HepG2 (cell line): Measurements from ENCODE around the gene CD302. TPM values are rescaled to one million over a fixed set of nuclear protein-coding genes. Genes with fewer than 3 reads are reported as not detected.

Source experiments
- ATAC-seq: fragments of 200-7000 bp; cut with Tn5 transposase; 3 replicates; pipeline ENCODE4 v1.9.1; 2020; ENCODE audit warnings: mild to moderate bottlenecking, moderate library complexity
- BruUV-seq: library from RNA; stranded (reverse); fragments of 400-500 nt; replicated peaks from 2 replicates; lab custom pipeline; 2021; lab: Mats Ljungman, UMichigan
- CTCF ChIA-PET: fragments of 300-600 bp; formaldehyde crosslinking; extraction: SDS; loops from one replicate; lab custom pipeline; 2021; ENCODE audit warnings: low total read pairs, inconsistent platforms, low intra/inter-chr PET ratio; lab: Yijun Ruan, JAX
- POLR2A ChIA-PET: fragments of 350-600 bp; sonication (Branson Sonifier 250); formaldehyde crosslinking; loops from one replicate; lab custom pipeline; 2020; ENCODE audit warnings: antibody characterized with exemption, inconsistent platforms; lab: Yijun Ruan, JAX
- DNase-seq: peaks from one replicate; pipeline ENCODE4 v3.0.0-alpha.2; 2015; ENCODE audit warnings: low spot score
- FAIRE-seq: peaks from 3 replicates; lab custom pipeline; 2011; peaks lifted over from hg19 to GRCh38; lab: Jason Lieb, UNC
- H2AFZ ChIP-seq: one replicate; pipeline ENCODE4 v1.6.1; 2011; ENCODE audit warnings: low read length, inconsistent platforms
- H3K27ac ChIP-seq: fragments of 300-600 bp; 3 replicates; pipeline ENCODE4 v1.8.0; 2011; ENCODE audit warnings: mixed run types, mild to moderate bottlenecking, mixed read lengths, low read length, inconsistent platforms; ENCODE audit not compliant: insufficient read depth; ENCODE audit errors: extremely low read length
- H3K27me3 ChIP-seq, 2 experiments: fragments of 200-600 bp in 1 of 2; 2 replicates in 1 of 2; 3 replicates in 1 of 2; pipeline versions ENCODE4 v1.6.0 to v1.8.0; 2011; ENCODE audit warnings: low read length in 2 of 2, mild to moderate bottlenecking in 2 of 2, moderate library complexity in 2 of 2, inconsistent platforms in 1 of 2; ENCODE audit not compliant: insufficient read depth in 2 of 2, control insufficient read depth in 1 of 2
- H3K36me3 ChIP-seq, 2 experiments: fragments of 200-600 bp in 1 of 2; replicated peaks in 1 of 2; 2 replicates in 1 of 2; 3 replicates in 1 of 2; pipeline versions ENCODE4 v1.5.1 to v1.8.0; 2011; ENCODE audit warnings: low read length in 2 of 2, inconsistent platforms in 1 of 2; ENCODE audit not compliant: insufficient read depth in 2 of 2, control insufficient read depth in 1 of 2
- H3K4me1 ChIP-seq: 2 replicates; pipeline ENCODE4 v1.5.1; 2012; ENCODE audit warnings: low read length, inconsistent platforms; ENCODE audit not compliant: insufficient read depth
- H3K4me2 ChIP-seq: 2 replicates; pipeline ENCODE4 v1.6.0; 2011; ENCODE audit warnings: low read depth, low read length, inconsistent platforms
- H3K4me3 ChIP-seq, 3 experiments: fragments of 200-600 bp in 1 of 3; sonication (generic), shearing (Covaris generic) in 1 of 3; replicated peaks in 1 of 3; 2 replicates each; pipeline ENCODE4 v1.5.1; 2011 to 2016; ENCODE audit warnings: low read length in 3 of 3, inconsistent platforms in 2 of 3, low read depth in 2 of 3, mild to moderate bottlenecking in 2 of 3, control low read depth in 1 of 3, mixed read lengths in 1 of 3; ENCODE audit not compliant: insufficient read depth in 1 of 3
- H3K79me2 ChIP-seq: one replicate; pipeline ENCODE4 v1.6.1; 2011; ENCODE audit warnings: low read length, inconsistent platforms; ENCODE audit not compliant: insufficient read depth
- H3K9ac ChIP-seq: 2 replicates; pipeline ENCODE4 v1.6.0; 2011; ENCODE audit warnings: mild to moderate bottlenecking, low read depth, low read length, inconsistent platforms; ENCODE audit not compliant: insufficient read depth
- H3K9me3 ChIP-seq: 2 replicates; pipeline ENCODE4 v1.5.1; 2012; ENCODE audit warnings: mild to moderate bottlenecking, low read length
- H4K20me1 ChIP-seq: 2 replicates; pipeline ENCODE4 v1.6.0; 2011; ENCODE audit warnings: inconsistent platforms, mild to moderate bottlenecking, low read length, moderate library complexity; ENCODE audit not compliant: insufficient read depth
- ARNT2 ChIP-seq: sonication (generic); formaldehyde crosslinking; IDR thresholded peaks from 2 replicates; pipeline ENCODE4 v1.8.0; 2022; ENCODE audit warnings: mild to moderate bottlenecking, low read depth, missing genetic modification reagents, moderate library complexity
- HES4 ChIP-seq: sonication (generic); formaldehyde crosslinking; IDR thresholded peaks from 2 replicates; pipeline ENCODE4 v1.9.0; 2021; ENCODE audit warnings: mild to moderate bottlenecking, missing genetic modification reagents, borderline replicate concordance
- RFX5 ChIP-seq: IDR thresholded peaks from 2 replicates; pipeline ENCODE4 v1.6.1; 2011; ENCODE audit warnings: low read depth, low read length, improper control_type of control experiment
- ZKSCAN5 ChIP-seq: sonication (generic); formaldehyde crosslinking; IDR thresholded peaks from 2 replicates; pipeline ENCODE4 v1.5.1; 2020; ENCODE audit warnings: mild to moderate bottlenecking, missing genetic modification reagents
- ZNF746 ChIP-seq: sonication (generic); formaldehyde crosslinking; IDR thresholded peaks from 2 replicates; pipeline ENCODE4 v1.8.0; 2022; ENCODE audit warnings: mild to moderate bottlenecking, missing genetic modification reagents
- in situ Hi-C: cut with HindIII; loops from 2 replicates; pipeline ENCODE4 v1.10.0; 2017; ENCODE audit warnings: low pct_unique_long_range_greater_than_20kb; ENCODE audit not compliant: extremely low pct_ligation_motif_present
- intact Hi-C: fragments of 100-400 bp; cut with micrococcal nuclease; formaldehyde crosslinking; loops from one replicate; pipeline ENCODE4 v1.10.0; 2022; ENCODE audit not compliant: unreplicated experiment
- polyA plus RNA-seq, 8 experiments: library from polyadenylated mRNA; depleted of rRNA in 3 of 8; stranded (reverse) in 7 of 8; unstranded in 1 of 8; fragments of >200 nt; fragmentation: Illumina TruSeq in 4 of 8; extraction: Trizol in 4 of 8; gene quantifications; 2 replicates each; pipeline versions ENCODE4 v1.2.1 to v1.2.3, GENCODE V29; 2011 to 2016; ENCODE audit warnings: low read depth in 4 of 8, missing spikeins in 1 of 8, mixed read lengths in 1 of 8; ENCODE audit not compliant: insufficient read depth in 1 of 8
- total RNA-seq, 5 experiments: library from RNA; depleted of rRNA; stranded (reverse); fragments of >200 nt; fragmentation: Illumina TruSeq; extraction: Trizol; gene quantifications; 2 replicates each; pipeline ENCODE4 v1.2.3, GENCODE V29; 2016; ENCODE audit warnings: low read depth in 1 of 5
- TF ChIP-seq, protein P1 (sequence below): sonication (generic); formaldehyde crosslinking; IDR thresholded peaks from 2 replicates; pipeline ENCODE4 v1.4.0; 2020; ENCODE audit warnings: missing genetic modification reagents
- TF ChIP-seq, protein P2 (sequence below): sonication (generic); formaldehyde crosslinking; IDR thresholded peaks from 2 replicates; pipeline ENCODE4 v1.4.0; 2020; ENCODE audit warnings: mild to moderate bottlenecking, low read depth, missing genetic modification reagents

CD302 gene
- total and polyA plus RNA-seq, 2 of the 13 experiments (the other 11 are each of a cell fraction or from before 2014, with no cell fraction given): 8.0 to 15.6 TPM

DNA sequence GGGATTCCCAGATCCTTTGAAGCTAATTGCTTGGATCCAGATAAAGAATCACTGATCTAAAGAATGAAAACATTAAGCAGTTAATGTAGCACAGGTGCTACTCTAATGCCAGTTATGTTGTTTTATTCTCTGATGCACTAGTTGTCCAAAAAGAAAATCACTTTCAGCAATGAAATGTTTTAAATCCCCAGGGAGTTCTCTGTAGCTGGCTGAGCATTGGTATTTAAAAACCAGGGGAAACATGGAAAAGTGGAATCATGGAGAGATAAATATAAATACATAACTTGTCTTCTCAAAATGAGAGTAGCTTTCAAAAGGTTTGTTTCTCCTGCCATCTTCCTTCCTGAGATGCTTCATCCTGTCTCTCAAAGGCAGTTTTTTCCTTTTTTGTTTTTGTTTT, 37.7 kb downstream of the CD302 start:
- no peak for TF ChIP-seq ZKSCAN5
- no peak for TF ChIP-seq HES4 (CRISPR knock-in tag)
- TF ChIP-seq, protein P1, sequence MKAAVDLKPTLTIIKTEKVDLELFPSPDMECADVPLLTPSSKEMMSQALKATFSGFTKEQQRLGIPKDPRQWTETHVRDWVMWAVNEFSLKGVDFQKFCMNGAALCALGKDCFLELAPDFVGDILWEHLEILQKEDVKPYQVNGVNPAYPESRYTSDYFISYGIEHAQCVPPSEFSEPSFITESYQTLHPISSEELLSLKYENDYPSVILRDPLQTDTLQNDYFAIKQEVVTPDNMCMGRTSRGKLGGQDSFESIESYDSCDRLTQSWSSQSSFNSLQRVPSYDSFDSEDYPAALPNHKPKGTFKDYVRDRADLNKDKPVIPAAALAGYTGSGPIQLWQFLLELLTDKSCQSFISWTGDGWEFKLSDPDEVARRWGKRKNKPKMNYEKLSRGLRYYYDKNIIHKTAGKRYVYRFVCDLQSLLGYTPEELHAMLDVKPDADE (CRISPR knock-in tag): no peak
- TF ChIP-seq, protein P2, sequence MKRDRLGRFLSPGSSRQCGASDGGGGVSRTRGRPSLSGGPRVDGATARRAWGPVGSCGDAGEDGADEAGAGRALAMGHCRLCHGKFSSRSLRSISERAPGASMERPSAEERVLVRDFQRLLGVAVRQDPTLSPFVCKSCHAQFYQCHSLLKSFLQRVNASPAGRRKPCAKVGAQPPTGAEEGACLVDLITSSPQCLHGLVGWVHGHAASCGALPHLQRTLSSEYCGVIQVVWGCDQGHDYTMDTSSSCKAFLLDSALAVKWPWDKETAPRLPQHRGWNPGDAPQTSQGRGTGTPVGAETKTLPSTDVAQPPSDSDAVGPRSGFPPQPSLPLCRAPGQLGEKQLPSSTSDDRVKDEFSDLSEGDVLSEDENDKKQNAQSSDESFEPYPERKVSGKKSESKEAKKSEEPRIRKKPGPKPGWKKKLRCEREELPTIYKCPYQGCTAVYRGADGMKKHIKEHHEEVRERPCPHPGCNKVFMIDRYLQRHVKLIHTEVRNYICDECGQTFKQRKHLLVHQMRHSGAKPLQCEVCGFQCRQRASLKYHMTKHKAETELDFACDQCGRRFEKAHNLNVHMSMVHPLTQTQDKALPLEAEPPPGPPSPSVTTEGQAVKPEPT (CRISPR knock-in tag): no peak
- TF ChIP-seq ZNF746: no peak
- TF ChIP-seq ARNT2: no peak
- TF ChIP-seq RFX5: no peak
- Histone ChIP-seq H3K27me3 (no peaks in the 10 kb centered on the region), H4K20me1 (no peaks in the 10 kb centered on the region; the same call in 1 of the 2 replicates), H3K4me1 (no peaks in the 10 kb centered on the region), H3K9me3 (no peaks in the 10 kb centered on the region), H3K27ac (no peak overlapping the region), H2AFZ (no peak overlapping the region), H3K4me2 (no peak overlapping the region), H3K36me3 (peaks cover 20 to 83% of the 10 kb centered on the region in 2 experiments), H3K4me3 (no peak overlapping the region), H3K9ac (no peak overlapping the region), H3K79me2 (no peaks in the 10 kb centered on the region)
- ATAC-seq (no peak), DNase-seq (no peak), FAIRE-seq (no peak)
- POLR2A ChIA-PET: no interaction called here
- CTCF ChIA-PET: no interaction called here
- no TSS peak for BruUV-seq
- intact Hi-C loops (no loop called here), in situ Hi-C loops (no loop called here)
